HG03571 (cell line): ENCODE measurements around the gene SUPT6H.

ENCODE experiments used
- ATAC-seq: cut with Tn5 transposase; IDR thresholded peaks from one replicate; pipeline ENCODE4 v1.9.1; 2021; ENCODE audit not compliant: unreplicated experiment

The SUPT6H gene

GRCh38 chr17:28748852-28749515, 87.0 kb downstream of the SUPT6H start:
- no peak for ATAC-seq

GRCh38 chr17:28749516-28750177, 87.6 kb downstream of the SUPT6H start:
- no peak for ATAC-seq

- ATAC-seq: peak; percentile 54
Observed at GRCh38 chr17:28750178-28751047, 88.4 kb downstream of the SUPT6H start.

GRCh38 chr17:28751600-28752366, 89.8 kb downstream of the SUPT6H start:
- no peak for ATAC-seq
